ENCODE results near the gene PEDS1.

DNA sequence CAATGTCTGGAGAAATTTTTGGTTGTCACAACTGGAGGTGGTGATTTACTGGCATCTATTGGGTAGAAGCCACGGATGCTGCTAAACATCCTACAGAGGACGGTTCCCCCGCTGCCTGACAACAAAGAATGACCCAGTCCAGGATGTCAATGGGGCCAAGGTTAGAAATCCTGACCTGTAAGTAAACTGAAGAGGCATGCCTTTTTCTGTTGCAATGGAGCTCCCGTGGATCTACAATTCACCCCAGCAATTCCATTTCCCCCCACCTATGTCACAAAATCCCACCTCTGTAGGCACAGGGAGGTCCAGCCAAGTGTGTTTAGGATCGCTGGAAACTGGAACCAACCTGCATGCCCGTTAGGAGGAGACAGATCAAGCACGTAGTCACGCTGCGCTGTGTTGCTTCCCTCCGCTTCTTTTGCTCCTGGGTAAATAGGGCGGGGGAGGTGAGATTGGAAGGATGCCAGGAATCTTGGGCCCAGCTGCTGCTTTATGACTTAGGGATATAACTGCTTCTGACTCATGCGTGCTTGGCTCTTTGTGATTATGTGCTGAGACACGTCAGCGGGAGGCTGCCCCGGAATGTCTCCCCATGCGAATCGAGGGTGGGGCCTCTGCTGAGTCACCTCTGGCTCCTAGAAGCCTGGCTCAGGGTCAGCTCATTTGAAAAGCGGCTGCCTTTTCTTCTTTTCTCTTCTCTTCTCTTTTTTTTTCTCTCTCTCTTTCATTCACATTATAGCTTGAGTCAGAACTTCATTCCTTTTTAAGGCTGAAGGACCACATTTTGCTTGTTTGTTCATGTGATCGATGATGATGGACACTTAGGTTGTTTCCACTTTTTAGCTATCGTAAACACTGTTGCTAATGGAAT lies 12.4 kb upstream of the PEDS1 start:
- TF ChIP-seq, protein P1, sequence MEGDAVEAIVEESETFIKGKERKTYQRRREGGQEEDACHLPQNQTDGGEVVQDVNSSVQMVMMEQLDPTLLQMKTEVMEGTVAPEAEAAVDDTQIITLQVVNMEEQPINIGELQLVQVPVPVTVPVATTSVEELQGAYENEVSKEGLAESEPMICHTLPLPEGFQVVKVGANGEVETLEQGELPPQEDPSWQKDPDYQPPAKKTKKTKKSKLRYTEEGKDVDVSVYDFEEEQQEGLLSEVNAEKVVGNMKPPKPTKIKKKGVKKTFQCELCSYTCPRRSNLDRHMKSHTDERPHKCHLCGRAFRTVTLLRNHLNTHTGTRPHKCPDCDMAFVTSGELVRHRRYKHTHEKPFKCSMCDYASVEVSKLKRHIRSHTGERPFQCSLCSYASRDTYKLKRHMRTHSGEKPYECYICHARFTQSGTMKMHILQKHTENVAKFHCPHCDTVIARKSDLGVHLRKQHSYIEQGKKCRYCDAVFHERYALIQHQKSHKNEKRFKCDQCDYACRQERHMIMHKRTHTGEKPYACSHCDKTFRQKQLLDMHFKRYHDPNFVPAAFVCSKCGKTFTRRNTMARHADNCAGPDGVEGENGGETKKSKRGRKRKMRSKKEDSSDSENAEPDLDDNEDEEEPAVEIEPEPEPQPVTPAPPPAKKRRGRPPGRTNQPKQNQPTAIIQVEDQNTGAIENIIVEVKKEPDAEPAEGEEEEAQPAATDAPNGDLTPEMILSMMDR (conservative IDR thresholded peaks at IDR 0.05), result no peak
- no peak for TF ChIP-seq ZFX (IDR thresholded peaks at IDR 0.05)

Measured in C4-2B (cell line).